HCT116 (cell line): Measurements from ENCODE around the gene GJA1. TPM values are rescaled to one million over a fixed set of nuclear protein-coding genes. Genes with fewer than 3 reads are reported as not detected.
"Not testable (repeated sequence)": the region's sequence is repeated elsewhere in the genome, so short reads cannot be mapped to it uniquely, and the experiment has no call there.

ENCODE experiments used
- ATAC-seq: fragments of 200-7000 bp; cut with Tn5 transposase; 2 replicates; pipeline ENCODE4 v1.9.1; 2020; ENCODE audit warnings: mild to moderate bottlenecking, moderate library complexity
- BruUV-seq: library from RNA; stranded (reverse); fragments of 400-500 nt; replicated peaks from 2 replicates; lab custom pipeline; 2021; lab: Mats Ljungman, UMichigan
- CTCF ChIA-PET: fragments of 300-600 bp; sonication (Branson Sonifier 250); formaldehyde crosslinking; loops from one replicate; lab custom pipeline; 2021; ENCODE audit warnings: antibody characterized with exemption; lab: Charles Lee
- POLR2A ChIA-PET: fragments of 300-600, 350-600 bp; sonication (Branson Sonifier 250); formaldehyde crosslinking; loops from one replicate; lab custom pipeline; 2021; ENCODE audit warnings: antibody characterized with exemption; lab: Charles Lee
- RAD21 ChIA-PET, 2 experiments: fragments of 300-600 bp; sonication (Branson Sonifier 250); formaldehyde crosslinking; loops; one replicate each; lab custom pipeline; 2023; ENCODE audit warnings: low total read pairs in 2 of 2; ENCODE audit not compliant: uncharacterized antibody in 2 of 2, unreplicated experiment in 2 of 2, low non-redundant PET in 1 of 2; lab: Charles Lee
- DNase-seq: peaks from one replicate; pipeline ENCODE4 v3.0.0-alpha.2; 2010; ENCODE audit warnings: low read depth, low spot score
- H2AFZ ChIP-seq: fragments of 200-600 bp; shearing (Covaris generic), sonication (generic); 2 replicates; pipeline ENCODE4 v1.6.1; 2017; ENCODE audit warnings: low read depth, mixed run types, mixed read lengths, antibody characterized with exemption, low read length; ENCODE audit not compliant: poor library complexity, severe bottlenecking
- H3K27ac ChIP-seq: 2 replicates; pipeline ENCODE4 v1.5.1; 2012; ENCODE audit warnings: low read depth, low read length
- H3K27me3 ChIP-seq: fragments of 200-600 bp; sonication (generic); 2 replicates; pipeline ENCODE4 v1.6.1; 2016; ENCODE audit warnings: mixed run types, low read length, mixed read lengths; ENCODE audit not compliant: insufficient read depth
- H3K36me3 ChIP-seq, 2 experiments: fragments of 200-500 bp in 1 of 2; fragments of 200-600 bp in 1 of 2; sonication (Bioruptor generic) in 1 of 2; sonication (generic) in 1 of 2; 2 replicates each; pipeline versions ENCODE4 v1.5.1 to v1.6.1; 2014 to 2016; ENCODE audit warnings: low read length in 2 of 2, inconsistent platforms in 1 of 2, mixed read lengths in 1 of 2, mixed run types in 1 of 2; ENCODE audit not compliant: insufficient read depth in 2 of 2, control insufficient read depth in 1 of 2
- H3K4me1 ChIP-seq, 2 experiments: fragments of 200-600 bp in 1 of 2; sonication (generic) in 1 of 2; 2 replicates each; pipeline versions ENCODE4 v1.5.1 to v1.6.1; 2012 to 2017; ENCODE audit warnings: low read length in 2 of 2, inconsistent platforms in 1 of 2, mild to moderate bottlenecking in 1 of 2, mixed read lengths in 1 of 2, mixed run types in 1 of 2, moderate library complexity in 1 of 2; ENCODE audit not compliant: insufficient read depth in 2 of 2, control insufficient read depth in 1 of 2
- H3K4me2 ChIP-seq: fragments of 200-600 bp; sonication (generic); 2 replicates; pipeline ENCODE4 v1.6.1; 2017; ENCODE audit warnings: mixed run types, low read length, mixed read lengths
- H3K4me3 ChIP-seq, 2 experiments: fragments of 200-600 bp in 1 of 2; sonication (generic) in 1 of 2; replicated peaks in 1 of 2; 2 replicates each; pipeline ENCODE4 v1.5.1; 2011 to 2016; ENCODE audit warnings: low read length in 2 of 2, control low read depth in 1 of 2, low read depth in 1 of 2, mild to moderate bottlenecking in 1 of 2, mixed read lengths in 1 of 2, mixed run types in 1 of 2
- H3K79me2 ChIP-seq: fragments of 200-600 bp; sonication (generic); 2 replicates; pipeline ENCODE4 v1.6.1; 2017; ENCODE audit warnings: mild to moderate bottlenecking, mixed run types, low read length, moderate library complexity, mixed read lengths; ENCODE audit not compliant: insufficient read depth
- H3K9ac ChIP-seq: fragments of 200-600 bp; sonication (generic); 2 replicates; pipeline ENCODE4 v1.6.1; 2016; ENCODE audit warnings: low read length, mixed read lengths
- H3K9me2 ChIP-seq: fragments of 200-600 bp; sonication (generic), shearing (Covaris generic); 2 replicates; pipeline ENCODE4 v1.6.1; 2017; ENCODE audit warnings: mixed run types, mild to moderate bottlenecking, moderate library complexity; ENCODE audit not compliant: insufficient read depth
- H3K9me3 ChIP-seq, 2 experiments: fragments of 200-500 bp in 1 of 2; fragments of 200-600 bp in 1 of 2; sonication (Bioruptor generic) in 1 of 2; sonication (generic) in 1 of 2; 2 replicates each; pipeline ENCODE4 v1.6.1; 2014 to 2017; ENCODE audit warnings: low read length in 2 of 2, mixed read lengths in 2 of 2, inconsistent platforms in 1 of 2, low read depth in 1 of 2, mild to moderate bottlenecking in 1 of 2, mixed run types in 1 of 2, moderate library complexity in 1 of 2; ENCODE audit not compliant: control insufficient read depth in 1 of 2, insufficient read depth in 1 of 2
- H4K20me1 ChIP-seq: fragments of 200-600 bp; sonication (generic), shearing (Covaris generic); 2 replicates; pipeline ENCODE4 v1.6.1; 2017; ENCODE audit warnings: mixed run types, mild to moderate bottlenecking, moderate library complexity; ENCODE audit not compliant: insufficient read depth
- CBX3 ChIP-seq: IDR thresholded peaks from 2 replicates; pipeline ENCODE4 v1.6.1; 2012; ENCODE audit warnings: low read depth
- EGR1 ChIP-seq: IDR thresholded peaks from 2 replicates; pipeline ENCODE4 v1.6.1; 2012; ENCODE audit warnings: low read depth
- EZH2 ChIP-seq: fragments of 200-600 bp; sonication (generic); IDR thresholded peaks from 2 replicates; pipeline ENCODE4 v1.6.1; 2017; ENCODE audit warnings: antibody characterized with exemption, mixed run types
- SRF ChIP-seq: IDR thresholded peaks from 2 replicates; pipeline ENCODE4 v1.6.1; 2012; ENCODE audit warnings: low read depth
- TCF7L2 ChIP-seq: IDR thresholded peaks from 2 replicates; pipeline ENCODE4 v1.7.0; 2011; ENCODE audit warnings: borderline replicate concordance, inconsistent platforms; ENCODE audit not compliant: insufficient read depth, insufficient read length; ENCODE audit errors: extremely low read depth
- intact Hi-C: fragments of 100-400 bp; cut with micrococcal nuclease; formaldehyde crosslinking; loops from 2 replicates; pipeline ENCODE4 v1.10.0; 2022
- total RNA-seq: library from RNA; stranded (reverse); gene quantifications from one replicate; pipeline ENCODE4 v1.2.1, GENCODE V29; 2021; ENCODE audit not compliant: unreplicated experiment

Gene GJA1
- total RNA-seq, 1 experiment from 2014 or later = 1.1 TPM

DNA sequence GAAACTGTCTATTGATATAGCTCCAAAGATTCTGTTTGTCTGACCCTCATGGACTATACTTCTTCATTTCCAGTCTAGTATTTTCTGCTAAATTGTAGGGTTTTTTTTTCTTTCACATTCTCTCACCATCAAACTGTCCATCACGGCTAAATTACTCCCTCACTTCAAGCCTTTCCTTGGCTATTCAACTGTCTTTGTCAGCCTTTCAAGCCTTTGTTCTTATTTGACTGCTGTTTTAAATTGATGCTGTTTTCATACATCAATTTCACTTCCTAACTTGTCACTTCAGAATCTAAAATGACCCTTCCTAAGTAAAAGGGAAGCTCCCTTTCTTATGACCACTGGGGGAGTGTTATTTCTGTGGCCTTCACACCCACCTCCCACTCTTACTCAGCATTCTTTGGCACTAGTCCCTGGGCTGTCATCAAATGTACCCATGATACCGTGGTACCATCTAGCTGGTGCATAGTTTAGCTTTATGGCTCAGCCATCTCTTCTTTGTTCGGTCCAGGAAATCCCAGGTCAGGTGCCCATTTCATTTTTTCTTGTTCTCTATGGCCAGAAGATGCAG, 8.6 kb downstream of the GJA1 start:
- ATAC-seq = no peak
- ChIA-PET POLR2A (no interaction called here), CTCF (no interaction called here), RAD21 (no interaction called here)
- H2AFZ ChIP-seq = no peak overlapping the region
- no peaks in the 10 kb centered on the region for H3K9me3 ChIP-seq
- no peaks in the 10 kb centered on the region for H3K79me2 ChIP-seq
- no peak overlapping the region for H3K27ac ChIP-seq
- BruUV-seq = no TSS peak
- no peaks in the 10 kb centered on the region for H3K36me3 ChIP-seq
- no peaks in the 10 kb centered on the region for H3K9me2 ChIP-seq
- intact Hi-C loops = no loop called here
- TF ChIP-seq EZH2 (no peak), TCF7L2 (no peak), SRF (no peak), CBX3 (no peak), EGR1 (no peak)
- no peaks in the 10 kb centered on the region for H3K4me1 ChIP-seq
- H3K9ac ChIP-seq = no peak overlapping the region
- H3K4me3 ChIP-seq = no peak overlapping the region
- H3K27me3 ChIP-seq = no peaks in the 10 kb centered on the region
- no peaks in the 10 kb centered on the region for H4K20me1 ChIP-seq
- DNase-seq = no peak
- H3K4me2 ChIP-seq = no peak overlapping the region

DNA sequence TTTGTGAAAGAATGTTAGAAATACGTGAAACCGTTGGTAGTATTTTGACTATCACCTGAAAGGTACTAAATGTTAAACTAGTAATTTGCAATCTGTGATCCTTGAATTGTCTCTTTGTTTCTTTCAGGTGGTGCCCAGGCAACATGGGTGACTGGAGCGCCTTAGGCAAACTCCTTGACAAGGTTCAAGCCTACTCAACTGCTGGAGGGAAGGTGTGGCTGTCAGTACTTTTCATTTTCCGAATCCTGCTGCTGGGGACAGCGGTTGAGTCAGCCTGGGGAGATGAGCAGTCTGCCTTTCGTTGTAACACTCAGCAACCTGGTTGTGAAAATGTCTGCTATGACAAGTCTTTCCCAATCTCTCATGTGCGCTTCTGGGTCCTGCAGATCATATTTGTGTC, 11.3 kb downstream of the GJA1 start:
- H2AFZ ChIP-seq, CTCF ChIA-PET, POLR2A ChIA-PET, intact Hi-C loops, H3K27me3 ChIP-seq, H3K36me3 ChIP-seq, H3K27ac ChIP-seq, BruUV-seq, H3K9me2 ChIP-seq, H3K4me3 ChIP-seq, H3K9ac ChIP-seq, H3K9me3 ChIP-seq, H4K20me1 ChIP-seq, DNase-seq, H3K4me2 ChIP-seq, H3K79me2 ChIP-seq, RAD21 ChIA-PET, ATAC-seq, H3K4me1 ChIP-seq: not testable (repeated sequence)

DNA sequence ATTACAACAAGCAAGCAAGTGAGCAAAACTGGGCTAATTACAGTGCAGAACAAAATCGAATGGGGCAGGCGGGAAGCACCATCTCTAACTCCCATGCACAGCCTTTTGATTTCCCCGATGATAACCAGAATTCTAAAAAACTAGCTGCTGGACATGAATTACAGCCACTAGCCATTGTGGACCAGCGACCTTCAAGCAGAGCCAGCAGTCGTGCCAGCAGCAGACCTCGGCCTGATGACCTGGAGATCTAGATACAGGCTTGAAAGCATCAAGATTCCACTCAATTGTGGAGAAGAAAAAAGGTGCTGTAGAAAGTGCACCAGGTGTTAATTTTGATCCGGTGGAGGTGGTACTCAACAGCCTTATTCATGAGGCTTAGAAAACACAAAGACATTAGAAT, 12.3 kb downstream of the GJA1 start:
- H3K9me3 ChIP-seq, H3K9ac ChIP-seq, H4K20me1 ChIP-seq, BruUV-seq, H3K4me2 ChIP-seq, H3K36me3 ChIP-seq, intact Hi-C loops, H3K9me2 ChIP-seq, ATAC-seq, POLR2A ChIA-PET, DNase-seq, H3K27ac ChIP-seq, H3K27me3 ChIP-seq, H3K4me1 ChIP-seq, RAD21 ChIA-PET, H3K4me3 ChIP-seq, H3K79me2 ChIP-seq, H2AFZ ChIP-seq, CTCF ChIA-PET: not testable (repeated sequence)

DNA sequence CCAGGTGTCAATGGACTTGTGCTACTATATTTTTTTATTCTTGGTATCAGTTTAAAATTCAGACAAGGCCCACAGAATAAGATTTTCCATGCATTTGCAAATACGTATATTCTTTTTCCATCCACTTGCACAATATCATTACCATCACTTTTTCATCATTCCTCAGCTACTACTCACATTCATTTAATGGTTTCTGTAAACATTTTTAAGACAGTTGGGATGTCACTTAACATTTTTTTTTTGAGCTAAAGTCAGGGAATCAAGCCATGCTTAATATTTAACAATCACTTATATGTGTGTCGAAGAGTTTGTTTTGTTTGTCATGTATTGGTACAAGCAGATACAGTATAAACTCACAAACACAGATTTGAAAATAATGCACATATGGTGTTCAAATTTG, 13.1 kb downstream of the GJA1 start:
- H3K9me2 ChIP-seq, H2AFZ ChIP-seq, H3K9ac ChIP-seq, H3K4me2 ChIP-seq, POLR2A ChIA-PET, DNase-seq, BruUV-seq, H3K9me3 ChIP-seq, intact Hi-C loops, CTCF ChIA-PET, RAD21 ChIA-PET, H3K36me3 ChIP-seq, H4K20me1 ChIP-seq, H3K4me1 ChIP-seq, H3K79me2 ChIP-seq, H3K4me3 ChIP-seq, ATAC-seq, H3K27me3 ChIP-seq, H3K27ac ChIP-seq: not testable (repeated sequence)
